ENCODE results near the gene CLCN2. TPM values are rescaled to one million over a fixed set of nuclear protein-coding genes. Genes with fewer than 3 reads are reported as not detected.
A peak's percentile ranks its signal among the peaks of the same experiment; 100 is the strongest.

The CLCN2 gene
- total and polyA plus RNA-seq, 2 of the 4 experiments (the other 2 are of a cell fraction): 2.9 to 5.8 TPM

GRCh38 chr3:184305577-184305976 lies 55.8 kb downstream of the CLCN2 start:
- Histone ChIP-seq H3K27ac (ENCODE audit: insufficient read depth, low read length) (no peak overlapping the region), H2AFZ (replicated peaks; ENCODE audit: low read length, poor library complexity) (no peak overlapping the region), H3K36me3 (ENCODE audit: control insufficient read depth, insufficient read depth, low read length) (peaks cover 78% of the 10 kb centered on the region), H3K4ac (ENCODE audit: low read depth, low read length) (no peak overlapping the region), H3K27me3 (ENCODE audit: control insufficient read depth, insufficient read depth, low read length) (no peaks in the 10 kb centered on the region), H3K9ac (ENCODE audit: low read depth, low read length) (no peak overlapping the region), H4K5ac (ENCODE audit: low read depth, low read length) (no peak overlapping the region), H2AK9ac (replicated peaks; ENCODE audit: low read depth, low read length, poor library complexity) (no peak overlapping the region), H2AK5ac (ENCODE audit: low read depth, low read length) (no peak overlapping the region), H2BK5ac (ENCODE audit: low read depth, low read length, poor library complexity, severe bottlenecking) (no peak overlapping the region), H3K9me3 (ENCODE audit: control insufficient read depth, insufficient read depth, low read length) (no peaks in the 10 kb centered on the region), H4K20me1 (ENCODE audit: insufficient read depth, low read length) (peaks cover 46% of the 10 kb centered on the region), H3K14ac (replicated peaks; ENCODE audit: low read depth, low read length) (no peak overlapping the region), H4K91ac (ENCODE audit: insufficient read depth, low read depth, low read length) (no peak overlapping the region), H3K9me1 (ENCODE audit: insufficient read depth, low read length) (no peaks in the 10 kb centered on the region; the same call in 1 of the 2 replicates), H3K4me3 (ENCODE audit: insufficient read depth, low read depth, low read length) (no peak overlapping the region), H3K4me1 (ENCODE audit: control insufficient read depth, insufficient read depth, low read length) (no peaks in the 10 kb centered on the region), H3K23ac (ENCODE audit: low read depth, low read length) (no peak overlapping the region), H2BK15ac (ENCODE audit: low read depth, low read length) (no peak overlapping the region), H3K4me2 (ENCODE audit: low read depth, low read length) (no peak overlapping the region), H2BK20ac (ENCODE audit: low read depth, low read length) (no peak overlapping the region), H3K79me1 (ENCODE audit: low read depth in 1 of 2, low read length in 2 of 2) (peaks cover 40 to 46% of the 10 kb centered on the region in 2 experiments), H3K18ac (ENCODE audit: low read depth, low read length) (no peak overlapping the region), H3K56ac (ENCODE audit: extremely low read depth, insufficient read depth, low read length) (no peak overlapping the region), H2BK120ac (ENCODE audit: low read depth, low read length) (no peak overlapping the region), H4K8ac (ENCODE audit: low read depth in 2 of 2, low read length in 2 of 2) (no peak overlapping the region)
- no TSS peak for BruUV-seq (replicated peaks)
- TF ChIP-seq MAFK (IDR thresholded peaks at IDR 0.05; ENCODE audit: low read depth, low read length) (no peak), RAD21 (IDR thresholded peaks at IDR 0.05; ENCODE audit: low read length) (peak; percentile 28; the same call in 1 of the 2 replicates), CTCF (conservative IDR thresholded peaks at IDR 0.05; ENCODE audit: low read depth, low read length) (peak; percentile 24; the same call in 1 of the 2 replicates)
- WGBS, 2 experiments (ENCODE audit: extremely low coverage in 2 of 2, insufficient read length in 1 of 2): no CpG with 5 or more reads among the region's 1 CpG
- ATAC-seq (ENCODE audit: low read depth) (peak; percentile 51; the same call in 1 of the 2 replicates), DNase-seq (peak; percentile 14)
- ChIA-PET POLR2A (ENCODE audit: unreplicated experiment) (no interaction called here), CTCF (interaction anchor here (0.7 kb wide), 1 partner anchor 49 kb away, joined by 3 read pairs; no protein-coding TSS in a partner anchor)
- intact Hi-C loops (cut with micrococcal nuclease) (no loop called here), in situ Hi-C loops (cut with MboI; ENCODE audit: low sequenced_read_pairs) (no loop called here), dilution Hi-C loops (cut with HindIII; ENCODE audit: low sequenced_read_pairs, unreplicated experiment) (no loop called here)

Data from IMR-90 (cell line).